ENCODE data around the gene CRTAC1.

DNA sequence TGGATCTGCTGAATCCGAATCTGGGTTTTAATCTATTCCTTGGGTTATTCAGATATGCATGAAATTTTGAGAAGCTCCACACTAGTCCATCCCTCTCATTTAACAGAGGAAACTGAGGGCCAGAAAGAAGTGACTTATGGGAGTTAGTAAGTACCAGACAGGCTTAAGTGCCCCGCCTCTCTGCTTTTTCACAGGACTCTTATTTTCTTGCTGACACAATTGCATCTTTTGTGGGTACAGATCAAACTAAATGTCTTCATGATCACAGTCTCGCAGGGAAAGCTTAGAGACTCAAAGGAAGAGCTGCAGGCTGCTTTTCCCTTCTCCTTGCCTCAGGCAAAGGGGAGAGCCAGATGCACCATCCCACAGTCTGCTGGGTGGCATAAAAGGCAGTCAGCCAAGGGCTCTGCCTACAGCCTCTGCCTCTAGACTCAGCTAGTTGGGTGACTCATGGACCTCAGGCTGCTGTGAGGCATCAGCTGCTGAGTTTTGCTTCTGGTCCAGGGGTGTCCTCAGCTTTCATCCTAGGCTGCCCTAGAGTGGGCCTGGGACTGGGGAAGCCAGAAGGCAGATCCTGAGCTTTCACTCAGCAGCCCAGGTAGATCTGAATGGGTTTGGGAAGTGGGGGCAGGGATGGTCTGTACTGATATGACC lies 169.2 kb downstream of the CRTAC1 start:
- no peak for TF ChIP-seq EZH2 (IDR thresholded peaks at IDR 0.05; ENCODE audit: insufficient read depth, low read length)
- TF ChIP-seq, protein P1, sequence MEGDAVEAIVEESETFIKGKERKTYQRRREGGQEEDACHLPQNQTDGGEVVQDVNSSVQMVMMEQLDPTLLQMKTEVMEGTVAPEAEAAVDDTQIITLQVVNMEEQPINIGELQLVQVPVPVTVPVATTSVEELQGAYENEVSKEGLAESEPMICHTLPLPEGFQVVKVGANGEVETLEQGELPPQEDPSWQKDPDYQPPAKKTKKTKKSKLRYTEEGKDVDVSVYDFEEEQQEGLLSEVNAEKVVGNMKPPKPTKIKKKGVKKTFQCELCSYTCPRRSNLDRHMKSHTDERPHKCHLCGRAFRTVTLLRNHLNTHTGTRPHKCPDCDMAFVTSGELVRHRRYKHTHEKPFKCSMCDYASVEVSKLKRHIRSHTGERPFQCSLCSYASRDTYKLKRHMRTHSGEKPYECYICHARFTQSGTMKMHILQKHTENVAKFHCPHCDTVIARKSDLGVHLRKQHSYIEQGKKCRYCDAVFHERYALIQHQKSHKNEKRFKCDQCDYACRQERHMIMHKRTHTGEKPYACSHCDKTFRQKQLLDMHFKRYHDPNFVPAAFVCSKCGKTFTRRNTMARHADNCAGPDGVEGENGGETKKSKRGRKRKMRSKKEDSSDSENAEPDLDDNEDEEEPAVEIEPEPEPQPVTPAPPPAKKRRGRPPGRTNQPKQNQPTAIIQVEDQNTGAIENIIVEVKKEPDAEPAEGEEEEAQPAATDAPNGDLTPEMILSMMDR (IDR thresholded peaks at IDR 0.05; ENCODE audit: insufficient read depth, low read depth, low read length) = no peak

All from astrocyte (in vitro differentiated cells and primary cell).